ENCODE measurements around the gene SLC17A6.

The SLC17A6 gene

DNA sequence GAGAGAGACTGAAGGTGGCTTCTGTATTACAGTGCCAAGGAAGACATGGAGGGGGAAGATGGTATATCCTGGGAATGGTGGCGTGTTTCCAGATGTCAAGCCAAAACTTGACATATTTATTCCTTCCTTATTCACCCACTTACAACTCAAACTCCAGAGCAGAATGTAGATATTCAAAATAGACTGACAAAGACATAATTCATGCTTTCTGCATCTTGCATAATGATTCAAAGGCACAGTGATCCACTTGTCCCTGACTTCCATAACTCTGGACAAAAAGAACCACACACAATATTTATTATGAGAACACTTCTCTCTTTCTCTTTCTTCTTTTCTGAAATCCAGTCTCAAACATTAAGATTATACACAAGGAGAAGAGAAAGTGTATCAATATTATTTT lies 48.9 kb downstream of the SLC17A6 start:
- DNase-seq (ENCODE audit: low read depth) = no peak
- H3K4me3 ChIP-seq (ENCODE audit: low read length) = no peak overlapping the region
- no peak for TF ChIP-seq CTCF (conservative IDR thresholded peaks at IDR 0.05; ENCODE audit: low read length)

DNA sequence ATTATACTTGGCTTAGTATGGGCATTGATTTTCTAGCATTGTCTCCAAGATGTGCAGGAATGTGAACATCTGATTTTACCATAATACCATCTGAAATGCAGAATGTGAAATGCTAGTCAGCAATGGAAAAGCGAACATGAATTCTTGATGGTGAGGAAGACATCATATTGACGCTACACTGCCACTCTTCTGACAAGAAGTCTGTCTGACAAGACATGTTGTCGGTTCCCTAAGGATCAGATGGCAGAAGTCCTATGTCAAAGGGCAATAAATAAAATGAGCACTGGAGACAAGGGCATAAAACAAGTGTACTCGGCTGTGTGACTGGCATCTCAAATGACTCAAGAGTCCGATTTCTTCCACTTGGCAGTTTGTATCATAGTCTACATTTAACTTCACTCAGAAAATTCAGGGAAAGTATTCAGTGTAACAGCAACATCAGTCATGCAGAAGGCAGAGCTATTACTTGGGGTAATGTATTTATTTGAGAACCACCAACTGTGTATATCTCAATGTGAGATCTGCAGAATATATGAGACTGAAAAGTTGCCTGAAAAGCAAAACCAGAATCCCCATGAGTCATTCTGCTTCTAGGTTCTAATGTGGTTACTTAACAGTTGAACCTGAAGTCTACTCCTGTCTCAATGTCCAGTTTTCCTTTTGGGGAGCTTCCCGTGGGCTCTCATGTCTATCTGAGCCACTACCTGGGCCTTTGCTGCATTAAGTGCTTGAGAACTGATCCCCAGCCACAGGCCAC lies 51.5 kb downstream of the SLC17A6 start:
- no peak for TF ChIP-seq CTCF (conservative IDR thresholded peaks at IDR 0.05; ENCODE audit: low read length)
- no peak for DNase-seq (ENCODE audit: low read depth)
- no peak overlapping the region for H3K4me3 ChIP-seq (ENCODE audit: low read length)

DNA sequence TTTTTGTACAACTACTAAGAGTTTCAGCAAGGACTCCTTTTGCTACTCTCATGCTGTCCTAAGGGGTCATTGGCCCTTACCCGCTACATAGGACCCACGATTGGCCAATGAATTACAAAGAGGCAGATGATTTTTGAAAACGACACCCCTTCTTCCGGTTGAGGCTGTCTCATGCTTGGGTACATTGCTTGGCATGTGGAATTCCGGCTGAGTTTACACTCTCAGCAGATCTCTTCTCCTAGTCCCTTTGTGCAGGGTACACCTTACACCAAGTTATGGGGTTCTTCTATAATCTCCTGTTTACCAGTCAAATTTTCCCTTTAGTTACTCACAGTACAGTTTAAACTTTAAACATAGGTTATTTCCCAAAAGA lies 52.1 kb downstream of the SLC17A6 start:
- TF ChIP-seq CTCF (conservative IDR thresholded peaks at IDR 0.05; ENCODE audit: low read length) = no peak
- DNase-seq (ENCODE audit: low read depth) = no peak

DNA sequence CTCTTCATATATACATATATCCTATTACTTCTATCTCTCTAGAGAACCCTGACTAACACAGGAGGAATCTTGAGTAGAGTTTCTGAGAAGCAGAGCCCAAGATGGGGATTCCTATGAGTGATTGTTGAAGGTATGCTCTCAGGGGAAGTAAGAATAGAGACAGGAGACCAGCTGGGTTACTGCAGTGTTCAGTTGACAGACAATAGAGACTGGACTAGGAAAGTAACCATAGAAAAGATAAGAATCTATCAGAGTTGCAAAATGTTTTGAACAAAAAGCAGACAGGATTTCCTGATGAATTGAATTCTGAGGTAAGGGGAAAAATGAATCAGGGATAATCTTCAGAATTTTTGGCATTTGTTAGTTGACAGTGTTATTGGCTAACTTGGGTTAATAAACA lies 54.4 kb downstream of the SLC17A6 start:
- no peak for TF ChIP-seq CTCF (conservative IDR thresholded peaks at IDR 0.05; ENCODE audit: low read length)
- no peak for DNase-seq (ENCODE audit: low read depth)
- no peak overlapping the region for H3K4me3 ChIP-seq (ENCODE audit: low read length)

More for the DNA sequence above, 52.1 kb downstream of the SLC17A6 start:
- no peak overlapping the region for H3K4me3 ChIP-seq (ENCODE audit: low read length)

DNA sequence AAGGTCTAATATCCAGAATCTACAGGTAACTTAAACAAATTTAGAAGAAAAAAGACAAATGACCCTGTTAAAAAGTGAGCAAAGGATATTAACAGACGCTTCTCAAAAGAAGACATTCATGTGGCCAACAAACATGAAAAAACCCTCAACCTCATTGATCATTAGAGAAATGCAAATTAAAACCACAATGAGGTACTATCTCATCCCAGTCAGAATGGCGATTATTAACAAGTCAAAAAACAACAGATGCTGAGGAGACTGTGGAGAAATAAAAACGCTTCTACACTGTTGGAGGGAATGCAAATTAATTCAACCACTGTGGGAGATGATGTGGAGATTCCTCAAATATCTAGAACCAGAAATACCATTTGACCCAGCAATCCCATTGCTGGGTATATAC lies 67.2 kb downstream of the SLC17A6 start:
- H3K4me3 ChIP-seq (ENCODE audit: low read length) = no peak overlapping the region
- no peak for TF ChIP-seq CTCF (conservative IDR thresholded peaks at IDR 0.05; ENCODE audit: low read length)
- DNase-seq (ENCODE audit: low read depth) = no peak

- no peak for DNase-seq (ENCODE audit: low read depth)
- TF ChIP-seq CTCF (conservative IDR thresholded peaks at IDR 0.05; ENCODE audit: low read length) = no peak
- no peak overlapping the region for H3K4me3 ChIP-seq (ENCODE audit: low read length)
Observed at GRCh38 chr11:22407267-22407666, 69.1 kb downstream of the SLC17A6 start.

GRCh38 chr11:22407921-22408320 lies 69.7 kb downstream of the SLC17A6 start:
- no peak for TF ChIP-seq CTCF (conservative IDR thresholded peaks at IDR 0.05; ENCODE audit: low read length)
- no peak overlapping the region for H3K4me3 ChIP-seq (ENCODE audit: low read length)
- no peak for DNase-seq (ENCODE audit: low read depth)
